Measurements from ENCODE around the gene TUT1. TPM values are rescaled to one million over a fixed set of nuclear protein-coding genes. Genes with fewer than 3 reads are reported as not detected.
A peak's percentile ranks its signal among the peaks of the same experiment; 100 is the strongest.

TUT1 gene
- total RNA-seq, 4 donors from 2014 or later, result 7.8 to 15.7 (median 11.7) TPM

DNA sequence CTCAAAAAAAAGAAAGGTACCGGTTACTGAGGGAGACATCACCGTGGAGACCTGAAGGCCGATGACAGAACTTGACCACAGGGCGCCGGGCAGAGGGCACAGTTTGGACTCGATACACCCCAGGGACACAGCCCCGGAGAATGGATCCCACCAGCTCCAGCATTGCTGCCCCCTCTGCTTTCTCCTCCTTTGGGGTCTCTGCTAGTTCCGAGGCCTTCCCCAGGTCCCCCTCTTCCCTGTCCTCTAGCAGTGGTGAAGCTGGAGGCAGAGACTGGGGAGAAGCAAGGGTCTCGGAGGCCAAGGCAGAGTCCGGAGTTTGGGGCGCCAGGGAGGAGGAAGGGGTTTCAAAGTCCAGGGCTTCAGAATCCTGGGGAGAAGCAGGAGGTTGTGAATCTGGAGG, 12.8 kb downstream of the TUT1 start:
- H3K9me3 ChIP-seq, result no peaks in the 10 kb centered on the region
- peaks cover 23 to 32% of the 10 kb centered on the region in 2 donors for H3K4me1 ChIP-seq
- no peak for ATAC-seq
- intact Hi-C loops (cut with DNase I; ENCODE audit: low total_unique reads), result no loop called here
- in situ Hi-C loops (cut with MboI; ENCODE audit: low sequenced_read_pairs in 4 of 4), result no loop called here
- peaks cover 0 to 33% of the 10 kb centered on the region in 2 donors for H3K36me3 ChIP-seq
- DNase-seq, result no peak
- peak overlapping the region; percentile 27 to 93 (median 90) for H3K27ac ChIP-seq
- no peaks in the 10 kb centered on the region for H3K27me3 ChIP-seq
- H3K4me3 ChIP-seq, result no peak overlapping the region
- TF ChIP-seq, protein P1, sequence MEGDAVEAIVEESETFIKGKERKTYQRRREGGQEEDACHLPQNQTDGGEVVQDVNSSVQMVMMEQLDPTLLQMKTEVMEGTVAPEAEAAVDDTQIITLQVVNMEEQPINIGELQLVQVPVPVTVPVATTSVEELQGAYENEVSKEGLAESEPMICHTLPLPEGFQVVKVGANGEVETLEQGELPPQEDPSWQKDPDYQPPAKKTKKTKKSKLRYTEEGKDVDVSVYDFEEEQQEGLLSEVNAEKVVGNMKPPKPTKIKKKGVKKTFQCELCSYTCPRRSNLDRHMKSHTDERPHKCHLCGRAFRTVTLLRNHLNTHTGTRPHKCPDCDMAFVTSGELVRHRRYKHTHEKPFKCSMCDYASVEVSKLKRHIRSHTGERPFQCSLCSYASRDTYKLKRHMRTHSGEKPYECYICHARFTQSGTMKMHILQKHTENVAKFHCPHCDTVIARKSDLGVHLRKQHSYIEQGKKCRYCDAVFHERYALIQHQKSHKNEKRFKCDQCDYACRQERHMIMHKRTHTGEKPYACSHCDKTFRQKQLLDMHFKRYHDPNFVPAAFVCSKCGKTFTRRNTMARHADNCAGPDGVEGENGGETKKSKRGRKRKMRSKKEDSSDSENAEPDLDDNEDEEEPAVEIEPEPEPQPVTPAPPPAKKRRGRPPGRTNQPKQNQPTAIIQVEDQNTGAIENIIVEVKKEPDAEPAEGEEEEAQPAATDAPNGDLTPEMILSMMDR (IDR thresholded peaks at IDR 0.05 in 4 of 5, conservative IDR thresholded peaks at IDR 0.05 in 1 of 5), result no peak
- TF ChIP-seq POLR2A (IDR thresholded peaks at IDR 0.05), result no peak

DNA sequence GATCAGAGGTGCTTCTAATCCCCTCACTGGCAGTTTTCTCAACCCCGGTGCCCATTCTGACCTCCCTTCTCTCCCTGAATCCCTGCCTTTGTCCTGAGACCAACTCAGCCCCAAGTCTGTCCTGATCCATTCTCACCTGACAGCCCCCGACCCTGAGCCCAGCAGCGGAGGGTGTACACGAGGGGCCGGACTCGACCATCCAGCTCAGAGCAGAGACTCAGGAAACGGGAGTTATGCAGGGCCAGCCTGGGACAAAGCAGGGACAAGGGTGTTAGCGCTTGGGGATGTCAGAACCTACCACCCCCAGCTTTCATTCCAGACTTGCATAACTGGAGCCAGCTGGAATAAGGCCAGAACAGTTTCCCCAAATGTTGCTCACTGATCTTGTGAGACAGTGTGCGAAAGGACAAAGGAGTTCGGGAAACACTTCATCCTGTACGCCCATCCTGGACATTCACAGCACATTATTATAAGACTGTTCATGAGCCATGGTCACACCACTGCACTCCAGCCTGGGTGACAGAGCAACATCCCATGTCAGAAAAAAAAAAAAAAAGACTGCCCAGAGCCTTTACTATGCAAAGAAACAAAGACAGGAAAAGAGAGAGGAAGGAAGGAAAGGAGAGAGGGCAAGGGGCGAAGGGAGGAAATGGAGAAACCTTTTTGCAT, 14.1 kb downstream of the TUT1 start:
- H3K4me3 ChIP-seq, result no peak overlapping the region
- H3K36me3 ChIP-seq, result peaks cover 0 to 32% of the 10 kb centered on the region in 2 donors
- ATAC-seq (peak in 1 of 2 donors; percentile 6), DNase-seq (no peak)
- H3K4me1 ChIP-seq, result peaks cover 29 to 39% of the 10 kb centered on the region in 2 donors
- H3K9me3 ChIP-seq, result no peaks in the 10 kb centered on the region
- peak; percentile 18 to 36 for TF ChIP-seq POLR2A (IDR thresholded peaks at IDR 0.05)
- TF ChIP-seq, protein P1 (IDR thresholded peaks at IDR 0.05 in 4 of 5, conservative IDR thresholded peaks at IDR 0.05 in 1 of 5), result no peak
- H3K27ac ChIP-seq, result peak overlapping the region; percentile 56 to 93 (median 90)
- intact Hi-C loops (cut with DNase I; ENCODE audit: low total_unique reads), result no loop called here
- in situ Hi-C loops (cut with MboI; ENCODE audit: low sequenced_read_pairs in 4 of 4), result no loop called here
- H3K27me3 ChIP-seq, result no peaks in the 10 kb centered on the region

DNA sequence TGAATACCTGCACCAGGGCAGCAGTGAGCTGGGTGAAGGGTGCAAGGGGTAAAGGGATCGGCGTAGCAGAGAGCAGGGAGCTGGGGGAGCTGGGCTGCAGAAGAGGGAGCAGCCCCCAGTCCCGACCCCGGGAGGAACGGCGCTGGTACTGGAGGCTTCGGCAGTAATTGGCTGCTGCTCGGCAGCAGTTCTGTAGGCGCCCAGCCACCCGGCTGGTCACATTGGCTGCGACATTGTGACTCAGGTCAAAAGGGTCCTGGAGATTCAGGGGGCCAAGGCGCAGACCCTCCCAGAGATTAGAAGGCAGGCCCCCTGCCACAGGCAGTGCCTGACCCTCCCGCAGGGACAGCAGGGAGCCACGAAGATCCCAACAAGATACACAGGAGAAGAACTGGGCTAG, 15.5 kb downstream of the TUT1 start:
- H3K4me1 ChIP-seq, result peaks cover 36 to 45% of the 10 kb centered on the region in 2 donors
- DNase-seq, result no peak
- no peak for ATAC-seq
- H3K27me3 ChIP-seq, result no peaks in the 10 kb centered on the region
- in situ Hi-C loops (cut with MboI; ENCODE audit: low sequenced_read_pairs in 4 of 4) (no loop called here), intact Hi-C loops (cut with DNase I; ENCODE audit: low total_unique reads) (no loop called here)
- H3K27ac ChIP-seq, result peak overlapping the region; percentile 56 to 93 (median 90)
- peaks cover 0 to 41% of the 10 kb centered on the region in 2 donors for H3K36me3 ChIP-seq
- H3K9me3 ChIP-seq, result no peaks in the 10 kb centered on the region
- no peak for TF ChIP-seq POLR2A (IDR thresholded peaks at IDR 0.05)
- TF ChIP-seq, protein P1 (IDR thresholded peaks at IDR 0.05 in 4 of 5, conservative IDR thresholded peaks at IDR 0.05 in 1 of 5), result no peak
- peak overlapping the region in 2 of 4 donors; percentile 7 to 57 for H3K4me3 ChIP-seq

DNA sequence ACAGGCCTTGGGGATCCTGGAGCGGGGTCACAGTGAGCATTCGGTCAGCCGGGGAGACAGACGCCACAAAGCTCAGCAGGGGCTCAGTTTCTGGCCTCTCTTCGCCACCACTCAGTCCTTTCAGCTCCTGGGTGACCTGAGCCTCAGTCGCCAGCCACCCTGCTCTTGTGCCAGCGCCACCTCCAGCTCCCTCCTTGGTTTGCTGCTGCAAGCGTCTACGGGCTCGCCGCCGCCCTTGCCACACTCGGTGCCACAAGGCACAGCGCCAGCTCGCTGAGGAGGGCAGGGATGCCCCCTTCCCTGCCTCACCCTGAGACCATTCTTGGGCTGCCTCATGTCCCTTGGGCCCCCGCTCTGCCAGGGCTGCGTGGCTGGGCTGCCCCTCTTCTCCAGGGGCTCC, 16.2 kb downstream of the TUT1 start:
- DNase-seq, result peak in 1 of 2 donors; percentile 53
- H3K27me3 ChIP-seq, result no peaks in the 10 kb centered on the region
- peaks cover 41 to 51% of the 10 kb centered on the region in 2 donors for H3K4me1 ChIP-seq
- no peak for TF ChIP-seq POLR2A (IDR thresholded peaks at IDR 0.05)
- TF ChIP-seq, protein P1 (IDR thresholded peaks at IDR 0.05 in 4 of 5, conservative IDR thresholded peaks at IDR 0.05 in 1 of 5), result no peak
- no peaks in the 10 kb centered on the region for H3K9me3 ChIP-seq
- intact Hi-C loops (cut with DNase I; ENCODE audit: low total_unique reads), result no loop called here
- peak overlapping the region; percentile 57 to 87 (median 65) for H3K4me3 ChIP-seq
- ATAC-seq, result no peak
- H3K36me3 ChIP-seq, result peaks cover 0 to 45% of the 10 kb centered on the region in 2 donors
- H3K27ac ChIP-seq, result peak overlapping the region; percentile 88 to 93 (median 90)
- in situ Hi-C loops (cut with MboI; ENCODE audit: low sequenced_read_pairs in 4 of 4), result no loop called here

All from gastrocnemius medialis (tissue), 4 donors.